Activated T-helper 2 cell treated with anti-CD3 and anti-CD28 coated beads, Interferon-gamma antibody, Interleukin-2, Interleukin-4, amounts not matched to agents 10 μg/mL and 5 μg/mL and 100 μg/mL, durations not matched to agents 14 hours and 24 hours and 36 hours (primary cell): ENCODE measurements around the gene AFF3. TPM values are rescaled to one million over a fixed set of nuclear protein-coding genes. Genes with fewer than 3 reads are reported as not detected.

Experiments
- total RNA-seq: library from RNA; stranded (reverse); gene quantifications from 2 replicates; pipeline ENCODE4 v1.2.3, GENCODE V29; 2022

AFF3 gene
- total RNA-seq, 1 donor from 2014 or later, result 1.4 TPM

Other genes starting within 250 kb of the AFF3 start
- gene LONRF2, start 179.9 kb upstream of the AFF3 start, total RNA-seq, result 0.21 and 0.28 TPM in 2 replicates